GM12864 (cell line): ENCODE data around the gene ITIH1.
A peak's percentile ranks its signal among the peaks of the same experiment; 100 is the strongest.

Experiments used
- DNase-seq: peaks from one replicate; pipeline ENCODE4 v3.0.0-alpha.2; 2011; ENCODE audit warnings: low read depth
- H3K4me3 ChIP-seq: 2 replicates; pipeline ENCODE4 v1.5.1; 2011; ENCODE audit warnings: mild to moderate bottlenecking, low read depth, low read length, control low read depth
- CTCF ChIP-seq: IDR thresholded peaks from 2 replicates; pipeline ENCODE4 v1.5.1; 2011; ENCODE audit warnings: low read depth, mild to moderate bottlenecking, moderate library complexity, low read length, control low read depth, inconsistent platforms; ENCODE audit errors: missing control alignments

ITIH1 gene

GRCh38 chr3:52838561-52839267 lies 61.3 kb downstream of the ITIH1 start:
- no peak for DNase-seq
- no peak overlapping the region for H3K4me3 ChIP-seq
- TF ChIP-seq CTCF, result no peak

DNA sequence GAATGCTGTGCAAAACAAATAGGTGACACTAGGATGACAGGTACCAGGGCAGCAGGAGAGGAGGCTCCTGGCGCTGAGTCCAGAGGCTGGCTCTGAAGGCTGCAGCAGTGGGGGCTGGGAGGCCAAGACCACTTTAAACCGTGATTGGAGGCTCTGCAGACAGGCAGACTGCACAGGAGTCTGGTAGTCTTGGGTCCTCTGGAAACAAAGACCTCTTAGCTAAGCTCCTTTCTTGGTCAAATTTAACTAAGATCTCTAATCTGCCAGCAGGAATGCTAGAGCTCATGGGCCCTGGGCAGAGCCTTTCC lies 61.8 kb downstream of the ITIH1 start:
- DNase-seq, result no peak
- H3K4me3 ChIP-seq, result no peak overlapping the region
- no peak for TF ChIP-seq CTCF

GRCh38 chr3:52839892-52840545 lies 62.6 kb downstream of the ITIH1 start:
- no peak overlapping the region for H3K4me3 ChIP-seq
- TF ChIP-seq CTCF, result no peak
- DNase-seq, result no peak

DNA sequence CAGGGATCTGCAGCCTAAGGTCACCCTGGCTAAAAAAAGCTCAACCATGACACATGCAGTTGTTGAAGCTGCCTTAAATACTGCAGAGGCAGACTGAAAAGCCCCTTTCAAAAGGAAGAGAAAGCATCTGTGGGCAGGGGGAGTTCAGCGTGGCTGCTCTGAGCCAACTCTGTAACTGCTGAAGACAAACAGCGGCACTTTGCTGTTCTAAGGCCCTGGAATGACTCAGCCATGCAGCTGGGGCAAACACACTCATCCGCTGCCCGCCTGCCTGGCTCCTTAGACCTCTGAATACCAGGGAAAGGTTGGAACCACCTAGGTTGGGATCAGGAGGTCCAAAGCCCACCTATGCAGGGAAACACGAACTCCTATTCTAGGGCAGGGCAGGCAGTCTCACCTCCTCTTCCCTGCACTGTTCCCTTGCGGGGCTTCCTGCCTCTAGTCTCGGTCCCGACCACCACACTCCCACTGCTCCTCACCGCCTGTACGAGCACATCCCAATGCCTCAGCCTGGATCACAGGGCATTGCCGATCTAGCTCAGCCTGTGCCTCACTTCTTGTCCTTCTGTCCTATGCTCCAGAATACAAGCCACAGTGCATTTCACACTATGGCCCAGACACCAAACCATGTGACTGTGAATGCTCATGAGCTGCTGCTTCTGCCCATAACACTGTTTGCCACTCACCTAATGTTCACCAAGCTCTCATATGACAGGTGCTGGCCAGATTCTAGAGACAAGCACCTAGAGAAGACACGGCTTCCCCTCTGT lies 64.0 kb downstream of the ITIH1 start:
- no peak for TF ChIP-seq CTCF
- H3K4me3 ChIP-seq, result no peak overlapping the region
- DNase-seq, result peak; percentile 10
